ENCODE measurements around the gene PRM1.
"Not testable (repeated sequence)": the region's sequence is repeated elsewhere in the genome, so short reads cannot be mapped to it uniquely, and the experiment has no call there.

The PRM1 gene

GRCh38 chr16:11295672-11296071, 14.5 kb upstream of the PRM1 start:
- H3K4me3 ChIP-seq (ENCODE audit: low read length): no peak overlapping the region
- TF ChIP-seq CTCF (conservative IDR thresholded peaks at IDR 0.05; ENCODE audit: low read length): no peak
- DNase-seq (ENCODE audit: low read depth): no peak

- no peak for DNase-seq (ENCODE audit: low read depth)
- H3K4me3 ChIP-seq (ENCODE audit: low read length): no peak overlapping the region
- TF ChIP-seq CTCF (conservative IDR thresholded peaks at IDR 0.05; ENCODE audit: low read length): no peak
Observed at GRCh38 chr16:11292076-11292748, 11.1 kb upstream of the PRM1 start.

- no peak overlapping the region for H3K4me3 ChIP-seq (ENCODE audit: low read length)
- TF ChIP-seq CTCF (conservative IDR thresholded peaks at IDR 0.05; ENCODE audit: low read length): no peak
- DNase-seq (ENCODE audit: low read depth): no peak
Observed at GRCh38 chr16:11291091-11291703, 10.1 kb upstream of the PRM1 start.

- H3K4me3 ChIP-seq (ENCODE audit: low read length): no peak overlapping the region
- TF ChIP-seq CTCF (conservative IDR thresholded peaks at IDR 0.05; ENCODE audit: low read length): no peak
- no peak for DNase-seq (ENCODE audit: low read depth)
Observed at GRCh38 chr16:11290102-11290893, 9.2 kb upstream of the PRM1 start.

GRCh38 chr16:11289696-11290095, 8.6 kb upstream of the PRM1 start:
- H3K4me3 ChIP-seq (ENCODE audit: low read length); DNase-seq (ENCODE audit: low read depth): not testable (repeated sequence)

- no peak for TF ChIP-seq CTCF (conservative IDR thresholded peaks at IDR 0.05; ENCODE audit: low read length)
- DNase-seq (ENCODE audit: low read depth): no peak
- H3K4me3 ChIP-seq (ENCODE audit: low read length): no peak overlapping the region
Observed at GRCh38 chr16:11289202-11289601, 8.1 kb upstream of the PRM1 start.

- no peak for TF ChIP-seq CTCF (conservative IDR thresholded peaks at IDR 0.05; ENCODE audit: low read length)
- no peak overlapping the region for H3K4me3 ChIP-seq (ENCODE audit: low read length)
- DNase-seq (ENCODE audit: low read depth): no peak
Observed at GRCh38 chr16:11285842-11286241, 4.7 kb upstream of the PRM1 start.
